Natural killer cell (primary cell): ENCODE results near the gene TENT5C. TPM values are rescaled to one million over a fixed set of nuclear protein-coding genes. Genes with fewer than 3 reads are reported as not detected.

ENCODE experiments used
- ATAC-seq, 3 donors: fragments of 150-1000 bp in 2 of 3; fragments of 200-7000 bp in 1 of 3; cut with Tn5 transposase; 1 replicate in 1 of 3; 2 replicates in 2 of 3; pipeline ENCODE4 v1.10.0; 2021; ENCODE audit warnings: mild to moderate bottlenecking in 2 of 3, moderate library complexity in 2 of 3
- DNase-seq, 2 donors: peaks; one replicate each; pipeline versions ENCODE4 v3.0.0 to v3.0.0-alpha.2; 2013 to 2021; ENCODE audit warnings: mixed read lengths in 1 of 2
- H3K27ac ChIP-seq: one replicate; pipeline ENCODE4 v1.5.1; 2013; ENCODE audit warnings: mild to moderate bottlenecking, low read length
- H3K27me3 ChIP-seq: one replicate; pipeline ENCODE4 v1.6.1; 2013; ENCODE audit warnings: low read length; ENCODE audit not compliant: control insufficient read depth, insufficient read depth
- H3K36me3 ChIP-seq: one replicate; pipeline ENCODE4 v1.6.1; 2013; ENCODE audit warnings: low read length; ENCODE audit not compliant: control insufficient read depth, insufficient read depth
- H3K4me1 ChIP-seq: one replicate; pipeline ENCODE4 v1.6.1; 2013; ENCODE audit warnings: low read length; ENCODE audit not compliant: control insufficient read depth, insufficient read depth
- H3K4me3 ChIP-seq: one replicate; pipeline ENCODE4 v1.5.1; 2013; ENCODE audit warnings: low read length
- H3K9me3 ChIP-seq: one replicate; pipeline ENCODE4 v1.6.1; 2013; ENCODE audit warnings: low read length; ENCODE audit not compliant: control insufficient read depth, insufficient read depth
- H3K27ac Mint-ChIP-seq, 2 donors: one replicate each; pipeline ENCODE4 v1.8.0; 2022; ENCODE audit warnings: mild to moderate bottlenecking in 2 of 2, mixed read lengths in 2 of 2, moderate library complexity in 1 of 2
- H3K27me3 Mint-ChIP-seq, 2 donors: one replicate each; pipeline ENCODE4 v1.8.0; 2022; ENCODE audit warnings: low read depth in 2 of 2, mixed read lengths in 2 of 2
- H3K36me3 Mint-ChIP-seq: one replicate; pipeline ENCODE4 v1.8.0; 2022; ENCODE audit warnings: mixed read lengths
- H3K4me1 Mint-ChIP-seq, 2 donors: one replicate each; pipeline ENCODE4 v1.8.0; 2022; ENCODE audit warnings: mixed read lengths in 2 of 2
- H3K4me3 Mint-ChIP-seq: one replicate; pipeline ENCODE4 v1.8.0; 2022; ENCODE audit warnings: mild to moderate bottlenecking, moderate library complexity, mixed read lengths
- H3K9me3 Mint-ChIP-seq, 2 donors: one replicate each; pipeline ENCODE4 v1.8.0; 2022; ENCODE audit warnings: mixed read lengths in 2 of 2
- CTCF ChIP-seq: fragments of 200-600 bp; IDR thresholded peaks from one replicate; pipeline ENCODE4 v1.8.0; 2022; ENCODE audit warnings: antibody characterized with exemption
- WGBS: methylation state at CpG from one replicate; pipeline ENCODE4 v1.1.7; 2013; ENCODE audit warnings: missing lambda C conversion rate; ENCODE audit not compliant: insufficient coverage; 5-methylcytosine and 5-hydroxymethylcytosine counted together
- intact Hi-C: fragments of 100-400 bp; cut with micrococcal nuclease; formaldehyde crosslinking; loops from one replicate; pipeline ENCODE4 v1.14.2; 2022
- total RNA-seq, 4 donors: library from RNA; stranded (reverse); fragments of 120-200 nt in 1 of 4; gene quantifications; one replicate each; pipeline versions ENCODE4 v1.2.3 to v1.2.4, GENCODE V29; 2013 to 2022

TENT5C gene
- total RNA-seq, 3 donors from 2014 or later (not counting 1 experiment from before 2014, with no cell fraction given), result 80.6 to 109 (median 90.9) TPM

GRCh38 chr1:117602862-117603261 is 3.0 kb upstream of the TENT5C start:
- no peak overlapping the region for H3K4me3 ChIP-seq
- 100% methylated on average over 2 of the region's 4 CpGs for WGBS
- Mint-ChIP-seq H3K27ac (no peak overlapping the region), H3K4me3 (no peak overlapping the region), H3K27me3 (peaks cover 6 to 7% of the 10 kb centered on the region in 2 donors), H3K9me3 (no peaks in the 10 kb centered on the region), H3K4me1 (peaks cover 24 to 26% of the 10 kb centered on the region in 2 donors), H3K36me3 (no peaks in the 10 kb centered on the region)
- intact Hi-C loops, result no loop called here
- H3K27me3 ChIP-seq, result no peaks in the 10 kb centered on the region
- H3K36me3 ChIP-seq, result no peaks in the 10 kb centered on the region
- no peak overlapping the region for H3K27ac ChIP-seq
- peaks cover 17% of the 10 kb centered on the region for H3K4me1 ChIP-seq
- no peak for ATAC-seq
- no peaks in the 10 kb centered on the region for H3K9me3 ChIP-seq
- no peak for TF ChIP-seq CTCF
- no peak for DNase-seq

- Histone ChIP-seq H3K9me3 (no peaks in the 10 kb centered on the region), H3K4me1 (peaks cover 32% of the 10 kb centered on the region), H3K36me3 (peaks cover 1% of the 10 kb centered on the region), H3K4me3 (peak overlapping the region; percentile 69), H3K27me3 (no peaks in the 10 kb centered on the region), H3K27ac (peak overlapping the region; percentile 92)
- intact Hi-C loops, result loop anchor here (5.0 kb wide), 1 partner anchor 238 kb away; the partner anchor contains the start of gene MAN1A2
- no peak for DNase-seq
- peak overlapping the region; percentile 94 to 98 for H3K27ac Mint-ChIP-seq
- no peak for TF ChIP-seq CTCF
- H3K9me3 Mint-ChIP-seq, result no peaks in the 10 kb centered on the region
- peaks cover 45 to 50% of the 10 kb centered on the region in 2 donors for H3K4me1 Mint-ChIP-seq
- ATAC-seq, result peak; percentile 41 to 56 (median 41)
- under 1% methylated on average over 29 of the region's 29 CpGs for WGBS
- no peaks in the 10 kb centered on the region for H3K36me3 Mint-ChIP-seq
- H3K27me3 Mint-ChIP-seq, result peaks cover 3 to 7% of the 10 kb centered on the region in 2 donors
- H3K4me3 Mint-ChIP-seq, result peak overlapping the region; percentile 93
These were observed 579 bp upstream of the TENT5C start for GRCh38 chr1:117605164-117605773.

- DNase-seq, result peak; percentile 59 to 82
- no peaks in the 10 kb centered on the region for H3K9me3 Mint-ChIP-seq
- no peaks in the 10 kb centered on the region for H3K27me3 ChIP-seq
- no peaks in the 10 kb centered on the region for H3K36me3 Mint-ChIP-seq
- H3K4me1 Mint-ChIP-seq, result peaks cover 54 to 61% of the 10 kb centered on the region in 2 donors
- peaks cover 32% of the 10 kb centered on the region for H3K4me1 ChIP-seq
- peak; percentile 15 for TF ChIP-seq CTCF
- H3K27ac ChIP-seq, result peak overlapping the region; percentile 83
- peak overlapping the region; percentile 94 to 98 for H3K27ac Mint-ChIP-seq
- H3K36me3 ChIP-seq, result peaks cover 1% of the 10 kb centered on the region
- intact Hi-C loops, result loop anchor here (1.0 to 5.0 kb wide), 4 partner anchors 8 to 240 kb away; partner anchors contain the start of gene MAN1A2
- no peaks in the 10 kb centered on the region for H3K9me3 ChIP-seq
- peak overlapping the region; percentile 96 for H3K4me3 Mint-ChIP-seq
- H3K27me3 Mint-ChIP-seq, result peaks cover 3 to 7% of the 10 kb centered on the region in 2 donors
- ATAC-seq, result peak; percentile 22 to 32 (median 23)
- whole genome bisulfite sequencing, result under 1% methylated on average over 37 of the region's 37 CpGs
- peak overlapping the region; percentile 99 for H3K4me3 ChIP-seq
These were observed 992 bp downstream of the TENT5C start for GRCh38 chr1:117606649-117607430.
